ENCODE results near the gene PGM2. TPM values are rescaled to one million over a fixed set of nuclear protein-coding genes. Genes with fewer than 3 reads are reported as not detected.

The PGM2 gene
- total RNA-seq, 1 donor from 2014 or later: 7.1 TPM

GRCh38 chr4:37893164-37893563 is 66.7 kb downstream of the PGM2 start:
- H3K36me3 ChIP-seq: no peaks in the 10 kb centered on the region
- no peaks in the 10 kb centered on the region for H3K27me3 ChIP-seq
- TF ChIP-seq CTCF (IDR thresholded peaks at IDR 0.05): no peak
- H3K27ac ChIP-seq: peak overlapping the region; percentile 97
- H3K9me3 ChIP-seq: no peaks in the 10 kb centered on the region
- peak overlapping the region in 1 of 2 donors; percentile 98 for H3K4me3 ChIP-seq
- DNase-seq (ENCODE audit: low spot score in 2 of 2): no peak
- intact Hi-C loops (cut with DNase I): loop anchor here (5.0 to 10.0 kb wide), 3 partner anchors 66 to 772 kb away; partner anchors contain the start of genes KLF3 and PGM2
- H3K4me1 ChIP-seq: peaks cover 0 to 25% of the 10 kb centered on the region in 2 donors

- DNase-seq (ENCODE audit: low spot score in 2 of 2): no peak
- intact Hi-C loops (cut with DNase I): loop anchor here (10.0 kb wide), 1 partner anchor 770 kb away; the partner anchor contains the start of gene KLF3
- Histone ChIP-seq H3K27ac (no peak overlapping the region), H3K4me1 (peaks cover 0 to 19% of the 10 kb centered on the region in 2 donors), H3K36me3 (no peaks in the 10 kb centered on the region), H3K9me3 (no peaks in the 10 kb centered on the region), H3K27me3 (no peaks in the 10 kb centered on the region), H3K4me3 (no peak overlapping the region)
- TF ChIP-seq CTCF (IDR thresholded peaks at IDR 0.05): no peak
Measured at GRCh38 chr4:37895271-37895670, 68.8 kb downstream of the PGM2 start.

GRCh38 chr4:37896206-37896860 is 69.8 kb downstream of the PGM2 start:
- H3K36me3 ChIP-seq: no peaks in the 10 kb centered on the region
- peaks cover 0 to 19% of the 10 kb centered on the region in 2 donors for H3K4me1 ChIP-seq
- DNase-seq (ENCODE audit: low spot score in 2 of 2): no peak
- no peaks in the 10 kb centered on the region for H3K9me3 ChIP-seq
- peak overlapping the region in 1 of 2 donors; percentile 1 for H3K27ac ChIP-seq
- intact Hi-C loops (cut with DNase I): loop anchor here (10.0 kb wide), 1 partner anchor 768 kb away; the partner anchor contains the start of gene KLF3
- TF ChIP-seq CTCF (IDR thresholded peaks at IDR 0.05): no peak
- no peak overlapping the region for H3K4me3 ChIP-seq
- no peaks in the 10 kb centered on the region for H3K27me3 ChIP-seq

GRCh38 chr4:37902212-37902611 is 75.7 kb downstream of the PGM2 start:
- H3K4me1 ChIP-seq: peaks cover 0 to 8% of the 10 kb centered on the region in 2 donors

More at GRCh38 chr4:37902212-37902611, 75.7 kb downstream of the PGM2 start:
- no peak for TF ChIP-seq CTCF (IDR thresholded peaks at IDR 0.05)
- intact Hi-C loops (cut with DNase I): no loop called here
- no peaks in the 10 kb centered on the region for H3K9me3 ChIP-seq
- H3K4me3 ChIP-seq: no peak overlapping the region
- no peak overlapping the region for H3K27ac ChIP-seq
- H3K27me3 ChIP-seq: no peaks in the 10 kb centered on the region
- peaks cover 0 to 14% of the 10 kb centered on the region in 2 donors for H3K36me3 ChIP-seq
- DNase-seq (ENCODE audit: low spot score in 2 of 2): no peak
